ENCODE data around the gene CEP97.

- TF ChIP-seq CTCF (IDR thresholded peaks at IDR 0.05) (no peak), POLR2A (IDR thresholded peaks at IDR 0.05) (no peak)
Measured at GRCh38 chr3:101810022-101810418, 85.6 kb downstream of the CEP97 start.
